Measurements from ENCODE around the gene TNFRSF13B.

GRCh38 chr17:16981928-16982327 is 10.0 kb upstream of the TNFRSF13B start:
- TF ChIP-seq EZH2 (IDR thresholded peaks at IDR 0.05; ENCODE audit: borderline replicate concordance, low read depth, low read length, severe bottlenecking): no peak
- TF ChIP-seq CTCF (IDR thresholded peaks at IDR 0.05; ENCODE audit: borderline replicate concordance, extremely low read depth, low read length, poor library complexity, severe bottlenecking): no peak

All from DND-41 (cell line).